Gastroesophageal sphincter (tissue), 4 donors: Measurements from ENCODE around the gene PLGRKT. TPM values are rescaled to one million over a fixed set of nuclear protein-coding genes. Genes with fewer than 3 reads are reported as not detected.
A peak's percentile ranks its signal among the peaks of the same experiment; 100 is the strongest.

Experiments
- ATAC-seq: fragments of 150-250 bp; one replicate; pipeline ENCODE4 v1.9.1; 2016; ENCODE audit warnings: mild to moderate bottlenecking, moderate library complexity
- H3K27ac ChIP-seq, 4 donors: fragments of 200-600 bp; sonication (generic) in 3 of 4; 1 replicate in 3 of 4; 2 replicates in 1 of 4; pipeline ENCODE4 v1.5.1; 2016 to 2019
- H3K27me3 ChIP-seq: fragments of 200-600 bp; sonication (generic); one replicate; pipeline ENCODE4 v1.5.1; 2019
- H3K36me3 ChIP-seq, 2 donors: fragments of 200-600 bp; sonication (generic); one replicate each; pipeline ENCODE4 v1.5.1; 2019; ENCODE audit warnings: control low read depth in 1 of 2
- H3K4me1 ChIP-seq, 3 donors: fragments of 200-600 bp; sonication (generic); 1 replicate in 2 of 3; 2 replicates in 1 of 3; pipeline ENCODE4 v1.5.1; 2016 to 2019; ENCODE audit warnings: control low read depth in 2 of 3
- H3K4me3 ChIP-seq, 2 donors: fragments of 200-600 bp; sonication (generic); one replicate each; pipeline ENCODE4 v1.5.1; 2019; ENCODE audit warnings: mild to moderate bottlenecking in 1 of 2, moderate library complexity in 1 of 2
- H3K9me3 ChIP-seq, 3 donors: fragments of 200-600 bp; sonication (generic); one replicate each; pipeline ENCODE4 v1.5.1; 2017 to 2019; ENCODE audit warnings: control low read depth in 2 of 3
- CTCF ChIP-seq, 4 experiments: fragments of 200-600 bp in 2 of 4; fragments of 450-650 bp in 2 of 4; sonication (generic) in 1 of 4; IDR thresholded peaks; one replicate each; pipeline ENCODE4 v1.5.1; 2017 to 2019; ENCODE audit warnings: antibody characterized with exemption in 4 of 4, mild to moderate bottlenecking in 2 of 4, moderate library complexity in 2 of 4
- EP300 ChIP-seq: sonication (generic); formaldehyde crosslinking; IDR thresholded peaks from one replicate; pipeline ENCODE4 v1.6.1; 2017; ENCODE audit warnings: antibody characterized with exemption, mild to moderate bottlenecking
- POLR2A ChIP-seq, 2 donors: fragments of 450-650 bp; IDR thresholded peaks; one replicate each; pipeline ENCODE4 v1.6.1; 2017; ENCODE audit warnings: antibody characterized with exemption in 2 of 2, mild to moderate bottlenecking in 2 of 2, moderate library complexity in 1 of 2
- POLR2AphosphoS5 ChIP-seq: sonication (generic); formaldehyde crosslinking; IDR thresholded peaks from one replicate; pipeline ENCODE4 v1.6.1; 2017; ENCODE audit warnings: antibody characterized with exemption
- WGBS, 2 donors: methylation state at CpG; one replicate each; pipeline ENCODE4 v1.1.5; 2018; ENCODE audit warnings: low coverage in 1 of 2; 5-methylcytosine and 5-hydroxymethylcytosine counted together
- total RNA-seq, 4 donors: library from RNA; depleted of rRNA; stranded (reverse); fragments of >200 nt; gene quantifications; one replicate each; pipeline ENCODE4 v1.1.0, GENCODE V29; 2016

The PLGRKT gene
- total RNA-seq, 4 donors from 2014 or later: 8.8 to 22.6 (median 13.3) TPM

- peaks cover 0 to 1% (median 0%) of the 10 kb centered on the region in 3 donors for H3K4me1 ChIP-seq
- H3K9me3 ChIP-seq: no peaks in the 10 kb centered on the region
- no peak overlapping the region for H3K27ac ChIP-seq
- no peaks in the 10 kb centered on the region for H3K27me3 ChIP-seq
- no peak for TF ChIP-seq EP300
- WGBS, 2 donors: 42 to 54% methylated on average over 2 of the region's 2 CpGs
- ATAC-seq: no peak
- H3K36me3 ChIP-seq: no peaks in the 10 kb centered on the region
- H3K4me3 ChIP-seq: no peak overlapping the region
Measured at GRCh38 chr9:5443850-5444249, 6.1 kb upstream of the PLGRKT start.

GRCh38 chr9:5442400-5443011 is 4.8 kb upstream of the PLGRKT start:
- H3K9me3 ChIP-seq: no peaks in the 10 kb centered on the region
- 50 to 61% methylated on average over 2 of the region's 2 CpGs for WGBS, 2 donors
- no peak for ATAC-seq
- no peaks in the 10 kb centered on the region for H3K27me3 ChIP-seq
- H3K36me3 ChIP-seq: no peaks in the 10 kb centered on the region
- no peak overlapping the region for H3K4me3 ChIP-seq
- no peak overlapping the region for H3K27ac ChIP-seq
- TF ChIP-seq CTCF (IDR thresholded peaks at IDR 0.05) (peak in 3 of 4 experiments; percentile 37 to 53 (median 45)), EP300 (no peak)
- H3K4me1 ChIP-seq: peaks cover 0 to 10% (median 8%) of the 10 kb centered on the region in 3 donors

- WGBS, 2 donors: 80 to 100% methylated on average over 2 of the region's 2 CpGs
- Histone ChIP-seq H3K9me3 (no peaks in the 10 kb centered on the region), H3K4me3 (no peak overlapping the region), H3K27ac (no peak overlapping the region), H3K4me1 (peaks cover 0 to 22% (median 15%) of the 10 kb centered on the region in 3 donors), H3K36me3 (peaks cover 0 to under 1% of the 10 kb centered on the region in 2 donors), H3K27me3 (no peaks in the 10 kb centered on the region)
- no peak for TF ChIP-seq POLR2A (IDR thresholded peaks at IDR 0.05)
- TF ChIP-seq CTCF (IDR thresholded peaks at IDR 0.05): no peak
- TF ChIP-seq POLR2AphosphoS5: no peak
- no peak for TF ChIP-seq EP300
- ATAC-seq: no peak
Measured at GRCh38 chr9:5441043-5441442, 3.3 kb upstream of the PLGRKT start.

GRCh38 chr9:5440426-5440825 is 2.7 kb upstream of the PLGRKT start:
- TF ChIP-seq EP300: no peak
- TF ChIP-seq POLR2AphosphoS5: no peak
- no peak for TF ChIP-seq POLR2A (IDR thresholded peaks at IDR 0.05)
- no peak for TF ChIP-seq CTCF (IDR thresholded peaks at IDR 0.05)
- no peak for ATAC-seq
- WGBS, 2 donors: 88 to 93% methylated on average over 3 of the region's 3 CpGs

GRCh38 chr9:5438301-5439162 is 807 bp upstream of the PLGRKT start:
- peaks cover 0 to 24% (median 15%) of the 10 kb centered on the region in 3 donors for H3K4me1 ChIP-seq
- peak overlapping the region; percentile 70 to 72 for H3K4me3 ChIP-seq
- peaks cover 0 to 23% of the 10 kb centered on the region in 2 donors for H3K36me3 ChIP-seq
- TF ChIP-seq EP300 (no peak), POLR2A (IDR thresholded peaks at IDR 0.05) (no peak), CTCF (IDR thresholded peaks at IDR 0.05) (no peak), POLR2AphosphoS5 (no peak)
- no peaks in the 10 kb centered on the region for H3K9me3 ChIP-seq
- H3K27me3 ChIP-seq: no peaks in the 10 kb centered on the region
- peak overlapping the region; percentile 89 to 95 (median 92) for H3K27ac ChIP-seq
- ATAC-seq: no peak
- 72% methylated on average over 6 to 15 of the region's 21 CpGs for WGBS, 2 donors

More at GRCh38 chr9:5440426-5440825, 2.7 kb upstream of the PLGRKT start:
- H3K27ac ChIP-seq: no peak overlapping the region
- no peaks in the 10 kb centered on the region for H3K9me3 ChIP-seq
- H3K36me3 ChIP-seq: peaks cover 0 to 6% of the 10 kb centered on the region in 2 donors
- H3K27me3 ChIP-seq: no peaks in the 10 kb centered on the region
- H3K4me1 ChIP-seq: peaks cover 0 to 24% (median 15%) of the 10 kb centered on the region in 3 donors
- H3K4me3 ChIP-seq: no peak overlapping the region
